Heart left ventricle (tissue), 16 donors: Measurements from ENCODE around the gene ATP2B2. TPM values are rescaled to one million over a fixed set of nuclear protein-coding genes. Genes with fewer than 3 reads are reported as not detected.
A peak's percentile ranks its signal among the peaks of the same experiment; 100 is the strongest.
"Not testable (repeated sequence)": the region's sequence is repeated elsewhere in the genome, so short reads cannot be mapped to it uniquely, and the experiment has no call there.

ENCODE experiments used
- ATAC-seq, 4 donors: fragments of 200-7000 bp; cut with Tn5 transposase; one replicate each; pipeline ENCODE4 v1.9.1; 2020 to 2022; ENCODE audit warnings: moderate library complexity in 4 of 4, mild to moderate bottlenecking in 3 of 4, moderate number of reproducible peaks in 1 of 4
- DNase-seq, 5 donors: peaks; one replicate each; pipeline ENCODE4 v3.0.0-alpha.2; 2020
- H3K27ac ChIP-seq, 12 donors: fragments of 200-600 bp; sonication (generic) in 4 of 12; one replicate each; pipeline versions ENCODE4 v1.5.0 to v1.8.0; 2016 to 2022; ENCODE audit warnings: mild to moderate bottlenecking in 2 of 12
- H3K27me3 ChIP-seq, 9 donors: fragments of 200-600 bp; sonication (generic) in 2 of 9; one replicate each; pipeline versions ENCODE4 v1.5.1 to v1.8.0; 2016 to 2022; ENCODE audit warnings: mild to moderate bottlenecking in 3 of 9
- H3K36me3 ChIP-seq, 9 donors: fragments of 200-600 bp; sonication (generic) in 2 of 9; one replicate each; pipeline versions ENCODE4 v1.5.0 to v1.8.0; 2018 to 2022; ENCODE audit warnings: mild to moderate bottlenecking in 2 of 9
- H3K4me1 ChIP-seq, 12 donors: fragments of 200-600 bp; sonication (generic) in 4 of 12; one replicate each; pipeline versions ENCODE4 v1.5.0 to v1.8.0; 2016 to 2022; ENCODE audit warnings: mild to moderate bottlenecking in 3 of 12
- H3K4me3 ChIP-seq, 12 donors: fragments of 200-600 bp; sonication (generic) in 4 of 12; one replicate each; pipeline versions ENCODE4 v1.5.0 to v1.8.0; 2017 to 2022; ENCODE audit warnings: mild to moderate bottlenecking in 9 of 12, moderate library complexity in 4 of 12
- H3K9me3 ChIP-seq, 12 donors: fragments of 200-600 bp; sonication (generic) in 4 of 12; one replicate each; pipeline versions ENCODE4 v1.5.0 to v1.8.0; 2016 to 2022; ENCODE audit warnings: mild to moderate bottlenecking in 1 of 12
- POLR2A ChIP-seq, 2 donors: fragments of 450-650 bp; IDR thresholded peaks; one replicate each; pipeline ENCODE4 v1.6.1; 2017; ENCODE audit warnings: antibody characterized with exemption in 2 of 2, mild to moderate bottlenecking in 2 of 2, moderate library complexity in 2 of 2
- WGBS, 4 donors: extraction: QIAGEN DNeasy Blood & Tissue Kit in 2 of 4; methylation state at CpG; one replicate each; pipeline versions ENCODE4 v1.1.5 to v1.1.7; 2013 to 2018; 5-methylcytosine and 5-hydroxymethylcytosine counted together
- intact Hi-C, 10 donors: fragments of 100-400 bp; cut with DNase I; formaldehyde crosslinking; loops; one replicate each; pipeline versions ENCODE4 v1.11.1 to v1.14.2; 2022
- polyA plus RNA-seq, 2 donors: library from polyadenylated mRNA; stranded (reverse); fragments of 200-250 nt; gene quantifications; one replicate each; pipeline ENCODE4 v1.2.3, GENCODE V29; 2013
- total RNA-seq, 9 donors: library from RNA; depleted of rRNA in 2 of 9; stranded (reverse); fragments of >200 nt in 2 of 9; fragmentation: NEBNext Ultra II Directional in 3 of 9; extraction: Animal tissue kit (Norgen Biotek cat#: 25700) in 3 of 9; gene quantifications; one replicate each; pipeline versions ENCODE4 v1.1.0 to v1.2.4, GENCODE V29; 2016 to 2023
- TF ChIP-seq, protein P1 (sequence below), 12 donors: fragments of 200-600 bp; sonication (generic) in 4 of 12; IDR thresholded peaks; one replicate each; pipeline versions ENCODE4 v1.5.0 to v1.8.0; 2018 to 2022; ENCODE audit warnings: antibody characterized with exemption in 12 of 12, mild to moderate bottlenecking in 5 of 12
- donor health status: ischemic (EF 13 %, LVEDD 7.1; RV severe dilation, severe dysfunction).
- donor health status: healthy with polysubstance abuse.
- donor health status: DM: no; HTN: yes; CAD: no.
- donor health status: DM: no; HTN: no; CAD: no.
- donor health status: ischemic (EF 25% LVEDD 6.9; RV normal size, moderate dysfunction).
- donor health status: ischemic (EF 25% LVEDD 5.7; RV mildly dilated, moderate dysfunction).
- donor health status: healthy.
- donor health status: DM: yes; HTN: yes; CAD: no.
- donor health status: ischemic (EF 35%, LVEDD 5.7; RV mildly dilated, moderate dysfunction).
- donor health status: nonischemic (EF 11% LVEDD 7.7; RV severe dilation, severe dysfunction).
- donor health status: DM: yes; HTN: yes; CAD: no.
- donor health status: PGD.
- donor health status: ischemic (EF 29% LVEDD 5.4; RV normal size, mild dysfunction).
- donor health status: nonischemic (EF 23%, LVEDD 6.1; RV moderate dilation, normal function).

The ATP2B2 gene
- total and polyA plus RNA-seq, 11 donors: 0.01 to 0.35 (median 0.12) TPM; not detected in 3

DNA sequence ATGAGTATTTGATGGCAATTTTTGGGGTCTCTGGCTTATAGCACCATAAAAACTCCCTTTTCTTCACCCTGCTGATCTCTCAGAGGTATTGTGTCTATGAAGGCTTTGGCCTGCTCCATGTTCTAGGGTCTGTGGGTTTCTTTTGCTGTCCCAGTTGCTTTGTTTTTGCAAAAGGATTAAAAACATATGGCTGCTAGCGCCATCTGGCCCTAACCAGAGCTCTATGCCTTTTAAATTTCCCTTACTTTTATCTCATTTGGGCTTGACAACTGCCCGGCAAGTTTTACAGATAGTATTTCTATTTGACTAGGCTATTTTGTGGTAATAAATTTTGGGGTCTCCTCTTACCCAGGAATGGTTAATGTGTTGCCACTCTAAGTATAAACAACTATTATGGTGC, 206.2 kb downstream of the ATP2B2 start:
- peaks cover 4 to 82% (median 69%) of the 10 kb centered on the region in 9 donors for H3K36me3 ChIP-seq
- TF ChIP-seq POLR2A (IDR thresholded peaks at IDR 0.05): no peak
- TF ChIP-seq, protein P1, sequence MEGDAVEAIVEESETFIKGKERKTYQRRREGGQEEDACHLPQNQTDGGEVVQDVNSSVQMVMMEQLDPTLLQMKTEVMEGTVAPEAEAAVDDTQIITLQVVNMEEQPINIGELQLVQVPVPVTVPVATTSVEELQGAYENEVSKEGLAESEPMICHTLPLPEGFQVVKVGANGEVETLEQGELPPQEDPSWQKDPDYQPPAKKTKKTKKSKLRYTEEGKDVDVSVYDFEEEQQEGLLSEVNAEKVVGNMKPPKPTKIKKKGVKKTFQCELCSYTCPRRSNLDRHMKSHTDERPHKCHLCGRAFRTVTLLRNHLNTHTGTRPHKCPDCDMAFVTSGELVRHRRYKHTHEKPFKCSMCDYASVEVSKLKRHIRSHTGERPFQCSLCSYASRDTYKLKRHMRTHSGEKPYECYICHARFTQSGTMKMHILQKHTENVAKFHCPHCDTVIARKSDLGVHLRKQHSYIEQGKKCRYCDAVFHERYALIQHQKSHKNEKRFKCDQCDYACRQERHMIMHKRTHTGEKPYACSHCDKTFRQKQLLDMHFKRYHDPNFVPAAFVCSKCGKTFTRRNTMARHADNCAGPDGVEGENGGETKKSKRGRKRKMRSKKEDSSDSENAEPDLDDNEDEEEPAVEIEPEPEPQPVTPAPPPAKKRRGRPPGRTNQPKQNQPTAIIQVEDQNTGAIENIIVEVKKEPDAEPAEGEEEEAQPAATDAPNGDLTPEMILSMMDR (IDR thresholded peaks at IDR 0.05): no peak

DNA sequence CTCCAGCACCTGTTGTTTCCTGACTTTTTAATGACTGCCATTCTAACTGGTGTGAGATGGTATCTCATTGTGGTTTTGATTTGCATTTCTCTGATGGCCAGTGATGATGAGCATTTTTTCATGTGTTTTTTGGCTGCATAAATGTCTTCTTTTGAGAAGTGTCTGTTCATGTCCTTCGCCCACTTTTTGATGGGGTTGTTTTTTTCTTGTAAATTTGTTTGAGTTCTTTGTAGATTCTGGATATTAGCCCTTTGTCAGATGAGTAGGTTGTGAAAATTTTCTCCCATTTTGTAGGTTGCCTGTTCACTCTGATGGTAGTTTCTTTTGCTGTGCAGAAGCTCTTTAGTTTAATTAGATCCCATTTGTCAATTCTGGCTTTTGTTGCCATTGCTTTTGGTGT, 207.3 kb downstream of the ATP2B2 start:
- H3K4me3 ChIP-seq, intact Hi-C loops, H3K27me3 ChIP-seq, DNase-seq, H3K27ac ChIP-seq, H3K9me3 ChIP-seq, ATAC-seq: not testable (repeated sequence)
- WGBS, 4 donors: 86% methylated on average over 1 of the region's 1 CpG; no CpG with 5 or more reads in 3 of the 4 donors
- Histone ChIP-seq H3K36me3 (peaks cover 0 to 77% (median 65%) of the 10 kb centered on the region in 9 donors), H3K4me1 (peaks cover 0 to 12% (median 0%) of the 10 kb centered on the region in 12 donors)

More for the DNA sequence above, 206.2 kb downstream of the ATP2B2 start:
- intact Hi-C loops: no loop called here
- H3K9me3 ChIP-seq: no peaks in the 10 kb centered on the region
- no peaks in the 10 kb centered on the region for H3K27me3 ChIP-seq
- peaks cover 0 to 2% (median 0%) of the 10 kb centered on the region in 12 donors for H3K4me1 ChIP-seq
- no peak overlapping the region for H3K4me3 ChIP-seq
- WGBS, 4 donors: 81 to 89% (median 83%) methylated on average over 2 of the region's 2 CpGs
- no peak overlapping the region for H3K27ac ChIP-seq
- ATAC-seq (no peak), DNase-seq (no peak)

DNA sequence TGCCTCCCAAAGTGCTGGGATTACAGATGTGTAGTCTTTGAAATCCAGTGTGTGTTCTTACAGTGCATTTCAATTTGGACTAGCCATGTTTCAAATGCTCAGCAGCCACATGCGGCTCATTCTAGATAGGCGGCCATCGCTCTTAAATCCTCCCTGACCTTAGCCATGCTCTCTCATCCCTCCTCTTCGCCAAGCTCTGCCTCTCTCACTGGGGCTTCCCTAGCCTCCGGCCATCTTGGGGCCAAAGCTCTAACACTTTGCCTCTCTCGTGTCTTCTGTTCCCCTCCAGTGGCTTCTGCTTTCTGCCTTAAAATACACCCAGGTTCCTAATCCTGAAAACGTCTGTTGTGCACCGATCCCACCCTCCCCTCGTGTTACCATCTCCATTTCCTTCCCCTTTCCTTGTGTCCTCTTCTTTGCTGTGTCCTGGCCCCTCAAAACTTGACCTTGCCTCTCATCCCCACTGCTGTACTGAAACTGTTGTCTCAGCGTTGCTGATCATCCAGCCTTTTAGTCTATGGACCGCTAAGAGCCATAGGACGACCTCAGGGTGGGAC, 211.3 kb downstream of the ATP2B2 start:
- WGBS, 4 donors: 91 to 92% (median 91%) methylated on average over 12 of the region's 12 CpGs
- Histone ChIP-seq H3K4me1 (peaks cover 0 to 25% (median 0%) of the 10 kb centered on the region in 12 donors), H3K27me3 (no peaks in the 10 kb centered on the region), H3K36me3 (peaks cover 0 to 53% (median 28%) of the 10 kb centered on the region in 9 donors), H3K27ac (no peak overlapping the region), H3K4me3 (no peak overlapping the region), H3K9me3 (no peaks in the 10 kb centered on the region)
- no peak for TF ChIP-seq POLR2A (IDR thresholded peaks at IDR 0.05)
- TF ChIP-seq, protein P1 (IDR thresholded peaks at IDR 0.05): no peak
- no peak for ATAC-seq
- DNase-seq: no peak
- intact Hi-C loops: no loop called here

DNA sequence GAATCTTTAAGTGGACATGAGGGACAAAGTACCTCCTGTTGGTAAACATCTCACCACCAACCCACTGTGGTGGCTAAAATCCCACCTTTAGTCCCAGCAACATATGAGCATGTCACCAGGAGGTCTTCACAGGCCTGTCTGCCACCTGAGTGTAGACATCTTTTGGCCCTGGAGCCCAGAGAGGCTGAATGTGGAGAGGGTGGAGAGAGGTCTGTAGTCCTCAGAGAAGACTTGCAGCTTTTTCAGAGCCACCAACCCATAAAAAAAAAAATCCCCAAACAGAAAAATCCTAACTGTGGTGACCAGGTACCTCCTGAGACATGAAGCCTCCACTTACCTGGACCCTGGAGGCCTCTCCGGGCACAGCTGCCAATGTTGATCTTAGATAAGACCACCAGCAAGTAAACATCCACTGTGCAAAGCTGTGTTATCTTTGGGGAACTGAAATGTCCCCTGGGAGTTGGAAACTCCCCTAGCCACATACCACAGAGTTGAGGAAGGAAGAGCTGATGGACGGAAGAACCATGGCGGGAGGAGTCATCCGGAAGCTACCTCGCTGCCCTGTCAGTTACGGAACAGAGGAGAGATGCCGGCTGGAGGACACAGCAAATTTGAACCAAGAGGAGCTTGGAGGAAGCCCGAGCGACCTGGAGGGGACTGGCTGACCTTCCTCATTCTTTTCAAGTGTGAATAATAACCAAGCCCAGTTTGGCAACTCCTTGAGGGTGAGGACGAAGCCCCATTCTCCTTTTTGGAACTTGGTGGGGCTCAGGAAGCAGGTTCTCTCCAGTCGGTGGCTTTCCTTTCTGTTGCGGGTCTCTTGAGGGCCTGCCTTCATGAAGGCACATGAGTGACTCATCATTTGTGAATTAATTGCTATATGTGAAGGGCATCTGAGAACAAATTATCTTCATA, 212.6 kb downstream of the ATP2B2 start, which contains the start of gene GHRL:
Gene GHRL (minus strand): TSS at position 443 of the 915 bp plus-strand sequence. CDS start 2,767 bp downstream, outside the sequence.
- Histone ChIP-seq H3K4me1 (peaks cover 0 to 25% (median 0%) of the 10 kb centered on the region in 12 donors), H3K36me3 (peaks cover 0 to 57% (median 35%) of the 10 kb centered on the region in 9 donors), H3K4me3 (peak within 1 kb of the TSS in 1 of 12 donors; percentile 9), H3K27ac (peak within 1 kb of the TSS in 1 of 12 donors; percentile 34), H3K9me3 (no peaks in the 10 kb centered on the region), H3K27me3 (no peaks in the 10 kb centered on the region)
- ATAC-seq: peak in 3 of 4 donors; percentile 15 to 43 (median 38)
- intact Hi-C loops: no loop called here
- WGBS, 4 donors: 42 to 59% (median 48%) methylated on average over 4 to 12 of the region's 12 CpGs
- DNase-seq: peak in 1 of 5 donors; percentile 30
- TF ChIP-seq, protein P1 (IDR thresholded peaks at IDR 0.05): no peak
- no peak for TF ChIP-seq POLR2A (IDR thresholded peaks at IDR 0.05)
